Stimulated activated CD8-positive, alpha-beta memory T cell treated with anti-CD3 and anti-CD28 coated beads, Interleukin-7, amount 100 ng/mL, for 48 hours (primary cell): ENCODE measurements around the gene KCNE2.
"Not testable (repeated sequence)": the region's sequence is repeated elsewhere in the genome, so short reads cannot be mapped to it uniquely, and the experiment has no call there.

Source experiments
- DNase-seq, 2 donors: peaks; one replicate each; pipeline ENCODE4 v3.0.0-alpha.2; 2020; ENCODE audit warnings: low read depth in 1 of 2; ENCODE audit errors: extremely low read depth in 1 of 2

KCNE2 gene

GRCh38 chr21:34352556-34352955 lies 11.2 kb upstream of the KCNE2 start:
- no peak for DNase-seq

DNA sequence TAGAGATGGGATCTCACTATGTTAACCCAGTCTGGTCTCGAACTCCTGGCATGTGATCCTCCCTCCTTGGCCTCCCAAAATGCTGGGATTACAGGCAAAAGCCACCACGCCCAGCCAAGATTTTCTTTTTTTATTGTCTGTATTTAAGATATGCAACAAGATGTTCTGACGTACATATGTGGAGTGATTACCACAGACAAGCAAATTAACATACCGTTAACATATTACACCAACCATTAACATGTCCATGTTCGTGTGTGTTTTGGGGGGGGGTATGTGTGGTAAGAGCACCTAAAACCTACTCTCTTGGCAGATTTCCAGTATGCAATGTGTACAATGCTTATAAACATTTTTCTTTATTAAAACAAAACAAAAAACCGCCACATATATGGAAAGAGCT lies 10.6 kb upstream of the KCNE2 start:
- no peak for DNase-seq

- DNase-seq: no peak
Measured at GRCh38 chr21:34354836-34355235, 9.0 kb upstream of the KCNE2 start.

- no peak for DNase-seq
Measured at GRCh38 chr21:34355570-34355969, 8.2 kb upstream of the KCNE2 start.

DNA sequence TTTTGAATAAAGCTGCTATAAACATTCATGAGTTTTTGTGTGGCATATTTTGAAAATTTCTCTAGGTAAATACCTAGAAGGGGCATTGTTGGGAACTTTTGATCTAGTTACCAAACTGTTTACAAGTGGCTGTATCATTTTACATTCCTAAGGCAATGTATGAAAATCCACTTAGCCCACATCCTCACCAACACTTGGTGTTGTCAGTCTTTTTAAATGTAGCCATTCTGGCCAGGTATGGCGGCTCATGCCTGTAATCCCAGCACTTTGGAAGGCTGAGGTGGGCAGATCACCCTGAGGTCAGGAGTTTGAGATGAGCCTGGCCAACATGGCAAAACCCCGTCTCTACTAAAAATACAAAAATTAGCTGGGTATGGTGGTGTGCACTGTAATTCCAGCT lies 5.9 kb upstream of the KCNE2 start:
- no peak for DNase-seq

DNA sequence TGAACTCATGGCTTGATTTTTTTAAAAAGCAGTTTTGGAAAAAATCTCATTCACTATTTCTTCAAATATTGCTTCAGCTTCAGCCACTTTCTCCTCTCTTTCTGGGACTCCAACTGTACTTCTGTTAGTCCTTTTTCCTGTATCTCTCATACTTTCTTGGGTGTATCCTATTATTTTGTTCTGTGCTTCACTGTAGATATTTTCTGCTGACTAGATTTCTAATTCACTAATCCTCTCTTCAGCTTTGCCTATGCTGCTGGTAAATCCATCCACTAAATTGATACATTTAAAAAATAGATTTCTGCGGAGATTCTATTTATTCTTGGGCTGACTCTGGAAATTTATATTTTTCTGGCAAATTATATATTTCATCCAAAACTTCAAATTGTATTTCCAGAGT lies 4.9 kb upstream of the KCNE2 start:
- DNase-seq: no peak

GRCh38 chr21:34360488-34361241 lies 3.1 kb upstream of the KCNE2 start:
- DNase-seq: no peak

- DNase-seq: no peak
Measured at GRCh38 chr21:34362136-34362444, 1.7 kb upstream of the KCNE2 start.

- DNase-seq: no peak
Measured at GRCh38 chr21:34362670-34363069, 1.1 kb upstream of the KCNE2 start.

GRCh38 chr21:34364921-34365320 lies 1.1 kb downstream of the KCNE2 start:
- DNase-seq: no peak

GRCh38 chr21:34365809-34366208 lies 2.0 kb downstream of the KCNE2 start:
- no peak for DNase-seq

GRCh38 chr21:34367320-34367935 lies 3.6 kb downstream of the KCNE2 start:
- no peak for DNase-seq

GRCh38 chr21:34369741-34370140 lies 5.9 kb downstream of the KCNE2 start:
- DNase-seq: no peak

DNA sequence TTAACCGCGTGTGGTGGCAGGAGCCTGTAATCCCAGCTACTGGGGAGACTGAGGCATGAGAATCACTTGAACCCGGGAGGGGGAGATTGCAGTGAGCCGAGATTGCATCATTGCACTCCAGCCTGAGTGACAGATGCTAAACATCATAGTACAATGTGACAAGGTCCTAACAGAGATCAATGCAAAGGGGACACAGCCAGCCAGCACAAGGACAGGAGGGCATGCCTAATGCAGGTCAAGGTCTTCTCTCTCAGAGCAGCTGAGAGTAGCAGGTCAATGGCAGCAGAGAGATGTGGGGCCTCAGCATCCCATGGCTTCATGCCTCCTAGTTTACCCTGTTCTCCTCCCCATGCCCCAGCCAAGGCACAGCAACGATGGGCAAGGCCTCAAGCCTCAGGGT lies 8.5 kb downstream of the KCNE2 start:
- no peak for DNase-seq

DNA sequence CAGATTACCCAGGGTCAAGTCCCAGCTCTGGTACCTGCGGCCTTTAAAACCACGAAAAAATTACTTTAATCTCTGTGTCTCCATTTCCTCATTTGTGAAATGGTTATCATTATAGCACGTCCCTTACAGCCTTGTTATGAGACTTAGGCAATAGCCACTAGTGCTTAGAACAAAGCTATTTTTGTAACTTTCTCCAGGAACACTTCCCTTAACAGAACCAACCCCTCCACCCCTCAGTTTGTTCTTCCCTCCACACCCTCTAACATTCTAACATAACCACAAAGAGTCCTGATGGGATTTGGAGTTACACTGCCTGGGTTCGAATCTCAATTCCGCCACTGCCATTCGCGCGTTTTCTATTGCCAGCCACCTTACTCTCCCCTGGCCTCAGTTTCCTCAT lies 10.7 kb downstream of the KCNE2 start:
- DNase-seq: not testable (repeated sequence)

- not testable (repeated sequence) for DNase-seq
Measured at GRCh38 chr21:34374940-34375618, 11.3 kb downstream of the KCNE2 start, which contains the start of gene SMIM11. Gene SMIM11, plus strand, starts transcription at chr21:34375507. Its CDS starts 3,998 bp downstream, at chr21:34379505.

- DNase-seq: not testable (repeated sequence)
Measured at GRCh38 chr21:34375619-34375972, 11.8 kb downstream of the KCNE2 start.

DNA sequence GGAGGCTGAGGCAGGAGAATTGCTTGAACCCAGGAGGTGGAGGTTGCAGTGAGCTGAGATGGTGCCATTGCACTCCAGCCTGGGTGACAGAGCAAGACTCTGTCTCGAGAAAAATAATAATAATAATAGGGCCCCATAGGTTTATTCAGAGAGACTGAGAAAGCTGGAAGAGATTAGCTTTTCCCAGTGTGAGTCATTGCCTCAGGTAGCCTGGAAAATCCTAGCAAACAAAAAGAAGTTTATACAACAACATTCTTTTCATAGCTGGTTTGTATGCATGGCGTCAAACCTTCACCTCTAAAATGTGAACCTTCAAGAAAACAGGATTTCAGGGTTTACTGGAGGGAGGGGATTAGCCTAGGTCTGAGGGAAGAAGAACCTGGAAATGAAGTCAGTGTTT lies 19.3 kb downstream of the KCNE2 start:
- DNase-seq: not testable (repeated sequence)

GRCh38 chr21:34383724-34384415 lies 20.1 kb downstream of the KCNE2 start:
- DNase-seq: not testable (repeated sequence)

- DNase-seq: not testable (repeated sequence)
Measured at GRCh38 chr21:34400522-34400921, 36.7 kb downstream of the KCNE2 start.

DNA sequence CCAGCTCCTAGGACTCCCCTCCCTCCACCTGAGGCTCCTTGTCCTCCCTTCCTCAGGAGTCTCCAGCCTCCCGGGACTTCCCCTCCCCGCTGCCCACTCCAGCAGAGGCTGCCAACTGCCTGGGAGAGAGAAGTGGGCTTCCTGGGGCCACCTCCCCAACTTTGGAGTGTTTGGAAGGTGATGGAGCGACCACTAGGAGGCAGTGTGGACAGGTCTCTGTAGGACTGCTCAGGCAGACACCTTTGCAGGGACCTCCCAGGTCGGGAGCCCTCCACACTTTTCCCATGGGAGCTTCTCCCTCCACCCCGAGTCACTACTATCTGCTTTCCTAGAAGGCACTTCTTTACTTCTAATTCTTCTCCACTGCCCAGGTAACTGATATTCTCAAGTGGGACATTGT lies 40.9 kb downstream of the KCNE2 start:
- not testable (repeated sequence) for DNase-seq

DNA sequence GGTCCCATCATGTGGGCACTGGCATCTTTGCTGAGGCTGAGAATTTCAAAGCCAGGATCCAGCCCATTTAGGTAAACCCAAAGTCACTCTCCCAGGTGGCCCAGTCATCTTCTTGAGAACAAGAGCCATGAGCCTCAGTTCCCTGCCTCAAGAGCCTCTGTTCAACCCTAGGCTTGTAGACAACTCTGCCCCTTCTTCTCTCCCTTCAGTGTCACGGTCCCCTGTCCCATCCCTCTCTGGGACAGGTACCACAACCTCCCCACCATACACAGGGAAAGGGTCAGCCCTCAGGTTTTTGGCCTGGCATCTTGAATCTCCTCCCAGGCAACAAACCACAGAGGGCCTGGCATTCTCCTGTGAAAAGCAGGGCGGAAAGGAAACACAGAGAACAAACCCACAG lies 41.9 kb downstream of the KCNE2 start:
- not testable (repeated sequence) for DNase-seq
